Measurements from ENCODE around the gene CD86. TPM values are rescaled to one million over a fixed set of nuclear protein-coding genes. Genes with fewer than 3 reads are reported as not detected.

The CD86 gene
- total and polyA plus RNA-seq, 9 of the 15 experiments (the other 6 are each of a cell fraction or from before 2014, with no cell fraction given): 0.16 TPM; not detected in 8

DNA sequence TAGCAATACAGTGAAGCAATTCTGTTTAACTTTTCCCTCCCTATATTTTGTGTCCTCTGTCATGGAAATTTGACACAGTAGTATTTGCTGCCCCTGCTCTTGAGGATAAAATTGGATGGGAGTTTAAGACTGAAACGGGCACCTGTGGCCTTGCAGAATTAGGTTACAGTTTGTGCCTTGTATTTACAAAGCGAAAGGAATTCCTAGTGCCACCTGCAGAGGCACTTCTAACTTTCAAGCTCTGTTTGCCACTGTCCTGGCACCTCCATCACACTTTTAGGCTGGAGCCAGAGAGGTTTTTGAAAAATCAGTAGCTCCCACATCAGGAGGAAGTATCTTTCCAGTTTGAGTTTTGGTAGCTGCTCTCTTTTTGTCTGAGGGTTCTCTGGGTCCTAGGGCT lies 39.5 kb downstream of the CD86 start:
- intact Hi-C loops (cut with micrococcal nuclease) (no loop called here), in situ Hi-C loops (cut with MboI) (no loop called here)
- Histone ChIP-seq H3K4me3 (no peak overlapping the region), H3K9me1 (ENCODE audit: control insufficient read depth, insufficient read depth, low read length) (no peaks in the 10 kb centered on the region), H3K4me1 (replicated peaks in 1 of 2; ENCODE audit: control insufficient read depth in 2 of 2, insufficient read depth in 2 of 2, low read length in 2 of 2) (no peaks in the 10 kb centered on the region), H4K20me1 (replicated peaks; ENCODE audit: control insufficient read depth, insufficient read depth, low read length) (no peaks in the 10 kb centered on the region), H3K79me2 (ENCODE audit: control insufficient read depth, insufficient read depth, low read length) (no peaks in the 10 kb centered on the region), H2AFZ (ENCODE audit: low read depth, low read length) (no peak overlapping the region), H3K27ac (ENCODE audit: extremely low read depth, low read depth, low read length) (no peak overlapping the region), H3K4me2 (ENCODE audit: insufficient read depth, low read length) (no peak overlapping the region), H3K36me3 (ENCODE audit: control insufficient read depth, insufficient read depth, low read length) (no peaks in the 10 kb centered on the region), H3K27me3 (ENCODE audit: control insufficient read depth in 2 of 2, insufficient read depth in 2 of 2, low read length in 2 of 2) (no peaks in the 10 kb centered on the region), H3K9me3 (replicated peaks; ENCODE audit: control insufficient read depth, insufficient read depth, low read depth, low read length) (no peaks in the 10 kb centered on the region), H3K9ac (ENCODE audit: insufficient read depth in 1 of 2, low read depth in 2 of 2, low read length in 2 of 2) (no peak overlapping the region)
- ATAC-seq (no peak), DNase-seq (ENCODE audit: extremely low read depth in 1 of 4, low spot score in 3 of 4) (no peak), FAIRE-seq (no peak)
- POLR2A ChIA-PET: interaction anchor here (0.6 kb wide), 1 partner anchor 572 kb away, joined by 4 read pairs; no protein-coding TSS in a partner anchor
- WGBS (ENCODE audit: insufficient coverage, low coverage, missing lambda C conversion rate): 0% methylated on average over 2 of the region's 2 CpGs
- no TSS peak for BruUV-seq (replicated peaks)
- CTCF ChIA-PET (ENCODE audit: low intra/inter-chr PET ratio): no interaction called here
- no peak for TF ChIP-seq ZNF212 (CRISPR knock-in tag; IDR thresholded peaks at IDR 0.05)
- no peak for TF ChIP-seq ZNF766 (CRISPR knock-in tag; conservative IDR thresholded peaks at IDR 0.05)
- no peak for TF ChIP-seq CTBP1 (IDR thresholded peaks at IDR 0.05; ENCODE audit: borderline replicate concordance)
- TF ChIP-seq ZNF232 (CRISPR knock-in tag; IDR thresholded peaks at IDR 0.05): no peak
- no peak for TF ChIP-seq ZKSCAN1 (IDR thresholded peaks at IDR 0.05; ENCODE audit: low read depth, low read length)
- no peak for TF ChIP-seq AFF4 (CRISPR knock-in tag; IDR thresholded peaks at IDR 0.05)
- no peak for TF ChIP-seq ZMIZ1 (IDR thresholded peaks at IDR 0.05; ENCODE audit: low read depth in 2 of 2, low read length in 2 of 2)
- no peak for TF ChIP-seq RBM15 (IDR thresholded peaks at IDR 0.05; ENCODE audit: insufficient read depth, low read length)
- no peak for TF ChIP-seq ZSCAN29 (IDR thresholded peaks at IDR 0.05)
- no peak for TF ChIP-seq ZNF551 (CRISPR knock-in tag; IDR thresholded peaks at IDR 0.05)
- TF ChIP-seq EWSR1 (IDR thresholded peaks at IDR 0.05; ENCODE audit: borderline replicate concordance, low read depth, partially characterized antibody): no peak
- no peak for TF ChIP-seq ZNF174 (CRISPR knock-in tag; IDR thresholded peaks at IDR 0.05)
- no peak for TF ChIP-seq ZNF830 (CRISPR knock-in tag; IDR thresholded peaks at IDR 0.05)
- TF ChIP-seq, protein P1, sequence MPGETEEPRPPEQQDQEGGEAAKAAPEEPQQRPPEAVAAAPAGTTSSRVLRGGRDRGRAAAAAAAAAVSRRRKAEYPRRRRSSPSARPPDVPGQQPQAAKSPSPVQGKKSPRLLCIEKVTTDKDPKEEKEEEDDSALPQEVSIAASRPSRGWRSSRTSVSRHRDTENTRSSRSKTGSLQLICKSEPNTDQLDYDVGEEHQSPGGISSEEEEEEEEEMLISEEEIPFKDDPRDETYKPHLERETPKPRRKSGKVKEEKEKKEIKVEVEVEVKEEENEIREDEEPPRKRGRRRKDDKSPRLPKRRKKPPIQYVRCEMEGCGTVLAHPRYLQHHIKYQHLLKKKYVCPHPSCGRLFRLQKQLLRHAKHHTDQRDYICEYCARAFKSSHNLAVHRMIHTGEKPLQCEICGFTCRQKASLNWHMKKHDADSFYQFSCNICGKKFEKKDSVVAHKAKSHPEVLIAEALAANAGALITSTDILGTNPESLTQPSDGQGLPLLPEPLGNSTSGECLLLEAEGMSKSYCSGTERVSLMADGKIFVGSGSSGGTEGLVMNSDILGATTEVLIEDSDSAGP (CRISPR knock-in tag; IDR thresholded peaks at IDR 0.05): no peak
